GM19043 (cell line): ENCODE measurements around the gene CPM.
"Not testable (repeated sequence)": the region's sequence is repeated elsewhere in the genome, so short reads cannot be mapped to it uniquely, and the experiment has no call there.

Source experiments
- ATAC-seq: cut with Tn5 transposase; IDR thresholded peaks from one replicate; pipeline ENCODE4 v1.9.1; 2021; ENCODE audit warnings: low read depth; ENCODE audit not compliant: unreplicated experiment

CPM gene

DNA sequence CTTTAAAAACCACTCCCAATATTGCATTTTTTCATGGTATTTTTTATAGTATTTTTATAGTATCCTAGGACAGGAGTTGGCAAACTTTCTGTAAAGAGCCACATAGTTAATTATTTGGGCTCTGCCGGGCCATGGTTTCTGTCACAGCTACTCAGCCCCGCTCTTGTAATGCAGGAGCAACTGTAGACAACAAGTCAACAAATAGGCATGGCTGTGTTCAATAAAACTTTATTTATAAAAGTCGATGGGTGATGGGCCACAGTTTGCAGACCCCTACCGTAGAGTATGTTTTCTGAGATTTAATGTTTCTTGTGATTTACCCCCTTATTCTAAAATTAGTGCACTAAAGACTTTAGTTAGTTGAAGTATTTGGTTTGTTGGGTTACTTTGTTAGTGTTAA is 99.5 kb downstream of the CPM start:
- no peak for ATAC-seq

- ATAC-seq: no peak
These were observed 100.5 kb downstream of the CPM start for GRCh38 chr12:68832504-68832867.

GRCh38 chr12:68831751-68832503 is 101.0 kb downstream of the CPM start:
- ATAC-seq: no peak

GRCh38 chr12:68831272-68831671 is 101.7 kb downstream of the CPM start:
- no peak for ATAC-seq

- no peak for ATAC-seq
These were observed 104.3 kb downstream of the CPM start for GRCh38 chr12:68828672-68829068.

GRCh38 chr12:68827895-68828671 is 104.9 kb downstream of the CPM start:
- ATAC-seq: no peak

- ATAC-seq: no peak
These were observed 107.3 kb downstream of the CPM start for GRCh38 chr12:68825569-68826217.

- no peak for ATAC-seq
These were observed 108.2 kb downstream of the CPM start for GRCh38 chr12:68824597-68825250.

DNA sequence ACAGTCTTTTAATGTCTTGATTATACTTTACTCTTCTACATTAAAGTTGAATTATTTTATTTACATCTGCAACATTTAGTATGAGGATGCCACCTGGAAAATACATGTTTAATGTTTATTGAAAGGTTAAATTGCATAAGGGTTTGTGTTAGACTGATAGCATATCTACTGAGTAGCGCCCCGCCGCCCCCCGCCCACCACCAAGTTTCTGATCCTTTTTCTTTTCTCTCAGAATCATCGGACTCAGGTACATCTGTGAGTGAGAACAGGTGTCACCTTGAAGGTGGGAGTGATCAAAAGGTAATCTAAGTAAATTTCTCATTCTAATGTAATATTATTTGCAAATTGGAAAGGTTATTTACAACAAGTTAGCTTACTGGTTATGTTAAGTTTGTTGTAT is 108.8 kb downstream of the CPM start:
- ATAC-seq: no peak

GRCh38 chr12:68823696-68824095 is 109.3 kb downstream of the CPM start:
- no peak for ATAC-seq

DNA sequence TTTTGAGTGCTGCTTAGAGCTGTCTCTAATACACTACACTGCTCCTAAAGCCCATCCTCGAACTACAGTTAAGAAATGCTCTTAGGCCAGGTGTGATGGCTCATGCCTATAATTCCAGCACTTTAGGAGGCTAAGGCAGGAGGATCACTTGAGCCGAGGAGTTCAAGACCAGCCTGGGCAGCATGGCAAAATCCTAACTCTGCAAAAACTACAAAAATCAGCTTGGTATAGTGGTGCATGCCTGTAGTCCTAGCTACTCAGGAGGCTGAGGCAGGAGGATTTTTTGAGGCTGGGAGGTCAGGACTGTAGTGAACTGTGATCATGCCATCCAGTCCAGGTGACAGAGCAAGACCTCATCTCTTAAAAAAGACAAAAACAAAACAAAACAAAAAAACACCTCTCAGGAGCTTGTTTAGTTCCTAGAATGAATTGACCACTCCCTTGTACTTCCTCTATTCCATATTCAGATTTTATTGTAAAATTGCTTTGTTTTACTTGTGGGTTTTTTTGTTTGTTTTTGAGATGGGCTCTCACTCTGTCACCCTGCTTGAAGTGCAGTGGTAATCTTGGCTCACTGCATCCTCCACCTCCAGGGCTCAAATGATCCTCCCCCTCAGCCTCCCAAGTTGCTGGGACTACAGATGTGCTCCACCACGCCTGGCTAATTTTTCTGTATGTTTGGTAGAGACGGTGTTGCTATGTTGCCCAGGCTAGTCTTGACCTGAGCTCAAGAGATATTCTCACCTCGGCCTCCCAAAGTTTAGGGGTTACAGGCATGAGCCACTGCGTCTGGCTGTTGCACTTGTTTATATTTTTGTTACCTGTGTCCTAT is 111.4 kb downstream of the CPM start:
- no peak for ATAC-seq

- ATAC-seq: not testable (repeated sequence)
These were observed 113.5 kb downstream of the CPM start for GRCh38 chr12:68819481-68819880.

- ATAC-seq: no peak
These were observed 116.8 kb downstream of the CPM start for GRCh38 chr12:68815928-68816800.

DNA sequence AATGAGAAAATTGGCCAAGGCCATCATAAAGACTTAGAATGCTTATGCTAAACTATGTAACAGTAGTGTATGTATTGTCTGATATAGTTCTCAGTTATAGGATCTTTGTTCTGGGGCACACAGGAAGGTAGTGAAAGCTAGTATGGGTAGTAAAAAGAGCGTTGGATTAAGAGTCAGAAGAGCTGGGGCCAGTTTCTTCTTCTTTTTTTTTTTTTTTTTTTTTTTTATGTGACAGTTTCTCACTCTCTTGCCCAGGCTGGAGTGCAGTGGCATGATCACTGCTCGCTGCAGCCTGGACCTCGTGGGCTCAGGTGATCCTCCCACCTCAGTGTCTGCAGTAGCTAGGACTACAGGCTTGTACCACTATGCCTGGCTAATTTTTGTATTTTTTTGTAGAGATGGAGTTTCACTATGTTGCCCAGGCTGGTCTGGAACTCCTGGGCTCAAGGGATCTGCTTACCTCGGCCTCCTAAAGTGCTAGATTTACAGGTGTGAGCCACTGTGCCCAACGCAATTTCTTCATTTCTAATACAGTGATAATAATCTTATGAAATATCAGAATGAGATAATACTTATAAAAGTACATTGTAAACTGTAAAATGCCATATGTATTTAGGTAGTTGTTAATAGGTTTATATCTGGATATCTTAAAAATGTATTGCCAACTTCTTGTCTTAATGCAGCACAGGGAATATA is 117.6 kb downstream of the CPM start:
- no peak for ATAC-seq

DNA sequence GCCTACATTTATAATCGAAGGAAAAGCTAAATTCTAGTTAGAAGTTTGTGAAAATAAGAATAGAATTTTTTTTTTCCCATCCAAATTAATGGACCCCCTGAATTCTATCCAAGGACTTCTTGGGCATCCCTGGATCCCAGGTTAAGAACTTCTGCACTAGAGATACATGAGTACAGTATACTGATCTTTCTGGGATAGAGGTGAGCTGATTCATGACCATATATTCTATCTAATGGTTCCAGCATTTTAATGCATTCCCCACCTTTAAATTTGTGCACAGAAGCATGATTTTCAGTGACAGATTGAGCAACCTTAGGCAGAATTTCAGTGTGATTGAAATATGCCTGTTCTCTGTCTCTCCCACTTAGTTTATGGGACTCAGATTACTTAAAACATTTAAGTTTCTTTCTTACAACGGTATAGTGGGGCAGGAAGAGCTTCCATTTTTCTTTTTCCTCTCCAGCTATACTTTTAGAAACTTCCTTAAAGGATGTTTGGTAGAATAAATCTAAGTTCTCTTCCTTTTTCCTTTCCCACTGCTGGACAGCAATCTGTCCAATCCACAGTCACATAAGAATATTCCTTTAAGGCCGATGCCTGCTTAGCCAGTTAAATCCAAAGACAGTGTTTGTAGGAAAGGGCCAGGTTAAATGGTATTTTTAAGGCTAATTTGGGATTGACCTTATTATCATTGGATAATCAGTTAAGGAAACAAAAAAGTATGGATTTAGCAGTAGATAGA is 118.3 kb downstream of the CPM start:
- no peak for ATAC-seq

- ATAC-seq: no peak
These were observed 119.8 kb downstream of the CPM start for GRCh38 chr12:68813242-68813593.

GRCh38 chr12:68812553-68813241 is 120.3 kb downstream of the CPM start:
- no peak for ATAC-seq

DNA sequence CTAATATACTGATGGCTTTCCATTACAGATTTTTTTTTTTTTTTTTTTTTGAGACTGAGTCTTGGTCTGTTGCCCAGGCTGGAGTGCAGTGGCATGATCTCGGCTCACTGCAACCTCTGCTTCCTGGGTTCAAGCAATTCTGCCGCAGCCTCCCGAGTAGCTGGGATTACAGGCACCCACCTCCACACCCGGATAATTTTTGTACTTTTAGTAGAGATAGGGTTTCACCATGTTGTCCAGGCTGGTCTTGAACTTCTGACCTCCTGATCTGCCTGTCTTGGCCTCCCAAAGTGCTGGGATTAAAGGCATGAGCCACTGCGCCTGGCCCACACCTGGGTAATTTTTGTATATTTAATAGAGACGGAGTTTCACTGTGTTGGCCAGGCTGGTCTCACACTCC is 121.4 kb downstream of the CPM start:
- ATAC-seq: not testable (repeated sequence)
